Trophoblast cell (in vitro differentiated cells and primary cell): ENCODE results near the gene GLI1.

Experiments
- DNase-seq, 2 donors: peaks; one replicate each; pipeline ENCODE4 v3.0.0-alpha.2; 2016
- H2AFZ ChIP-seq: 2 replicates; pipeline ENCODE4 v1.6.1; 2013; ENCODE audit warnings: low read length, moderate library complexity, mild to moderate bottlenecking; ENCODE audit not compliant: insufficient read depth, poor library complexity
- H2AK5ac ChIP-seq: 2 replicates; pipeline ENCODE4 v1.6.1; 2013; ENCODE audit warnings: mild to moderate bottlenecking, low read length
- H2BK120ac ChIP-seq: 2 replicates; pipeline ENCODE4 v1.6.1; 2013; ENCODE audit warnings: low read length, mild to moderate bottlenecking, moderate library complexity; ENCODE audit not compliant: insufficient read depth, poor library complexity
- H2BK12ac ChIP-seq: 2 replicates; pipeline ENCODE4 v1.6.1; 2013; ENCODE audit warnings: mild to moderate bottlenecking, low read length, moderate library complexity
- H2BK5ac ChIP-seq: 2 replicates; pipeline ENCODE4 v1.6.1; 2013; ENCODE audit warnings: low read length, low read depth, moderate library complexity, mild to moderate bottlenecking; ENCODE audit not compliant: poor library complexity
- H3K14ac ChIP-seq: 2 replicates; pipeline ENCODE4 v1.6.1; 2013; ENCODE audit warnings: mild to moderate bottlenecking, low read length
- H3K18ac ChIP-seq: 2 replicates; pipeline ENCODE4 v1.6.1; 2013; ENCODE audit warnings: mild to moderate bottlenecking, low read length
- H3K23ac ChIP-seq: 2 replicates; pipeline ENCODE4 v1.6.1; 2013; ENCODE audit warnings: low read length
- H3K27ac ChIP-seq: 2 replicates; pipeline ENCODE4 v1.5.1; 2013; ENCODE audit warnings: low read depth, mild to moderate bottlenecking, inconsistent platforms, low read length, moderate library complexity
- H3K27me3 ChIP-seq: 2 replicates; pipeline ENCODE4 v1.6.1; 2013; ENCODE audit warnings: inconsistent platforms, mild to moderate bottlenecking, low read length, moderate library complexity; ENCODE audit not compliant: insufficient read depth
- H3K36me3 ChIP-seq, 2 experiments: 1 replicate in 1 of 2; 2 replicates in 1 of 2; pipeline ENCODE4 v1.6.1; 2013; ENCODE audit warnings: low read length in 2 of 2, mild to moderate bottlenecking in 2 of 2, moderate library complexity in 1 of 2; ENCODE audit not compliant: insufficient read depth in 2 of 2, control insufficient read depth in 1 of 2
- H3K4ac ChIP-seq: 2 replicates; pipeline ENCODE4 v1.6.1; 2013; ENCODE audit warnings: low read depth, mild to moderate bottlenecking, low read length, moderate library complexity
- H3K4me1 ChIP-seq, 2 experiments: 1 replicate in 1 of 2; 2 replicates in 1 of 2; pipeline ENCODE4 v1.6.1; 2013; ENCODE audit warnings: low read length in 2 of 2, mild to moderate bottlenecking in 2 of 2, moderate library complexity in 1 of 2; ENCODE audit not compliant: insufficient read depth in 2 of 2, control insufficient read depth in 1 of 2
- H3K4me2 ChIP-seq: 2 replicates; pipeline ENCODE4 v1.6.1; 2013; ENCODE audit warnings: inconsistent platforms, mild to moderate bottlenecking, low read length, moderate library complexity
- H3K4me3 ChIP-seq: 2 replicates; pipeline ENCODE4 v1.5.1; 2013; ENCODE audit warnings: mild to moderate bottlenecking, low read depth, low read length, inconsistent platforms
- H3K79me1 ChIP-seq: one replicate; pipeline ENCODE4 v1.6.1; 2013; ENCODE audit warnings: low read length
- H3K79me2 ChIP-seq: 2 replicates; pipeline ENCODE4 v1.6.1; 2013; ENCODE audit warnings: low read length, mild to moderate bottlenecking; ENCODE audit not compliant: control insufficient read depth, insufficient read depth, poor library complexity
- H3K9ac ChIP-seq: 2 replicates; pipeline ENCODE4 v1.6.1; 2013; ENCODE audit warnings: mild to moderate bottlenecking, low read length
- H3K9me3 ChIP-seq: 2 replicates; pipeline ENCODE4 v1.6.1; 2013; ENCODE audit warnings: low read depth, mild to moderate bottlenecking, control low read depth, inconsistent platforms, low read length; ENCODE audit not compliant: insufficient read depth
- H4K12ac ChIP-seq: 2 replicates; pipeline ENCODE4 v1.6.1; 2013; ENCODE audit warnings: low read depth, mild to moderate bottlenecking, low read length, moderate library complexity
- H4K8ac ChIP-seq: 2 replicates; pipeline ENCODE4 v1.6.1; 2013; ENCODE audit warnings: low read depth, mild to moderate bottlenecking, low read length, moderate library complexity
- H4K91ac ChIP-seq: one replicate; pipeline ENCODE4 v1.6.1; 2013; ENCODE audit warnings: low read depth, mild to moderate bottlenecking, low read length, moderate library complexity
- whole genome bisulfite sequencing: extraction: QIAGEN DNeasy Blood & Tissue Kit; methylation state at CpG from one replicate; pipeline ENCODE4 v1.1.7; 2013; ENCODE audit warnings: missing lambda C conversion rate; ENCODE audit not compliant: insufficient read length, insufficient coverage; ENCODE audit errors: extremely low coverage; 5-methylcytosine and 5-hydroxymethylcytosine counted together

The GLI1 gene

GRCh38 chr12:57472391-57472790 is 12.8 kb downstream of the GLI1 start:
- H3K9me3 ChIP-seq = no peaks in the 10 kb centered on the region
- peak overlapping the region; percentile 25 for H3K4me3 ChIP-seq
- no peak overlapping the region for H3K4ac ChIP-seq
- H2AFZ ChIP-seq = no peak overlapping the region
- no peak overlapping the region for H4K91ac ChIP-seq
- H3K27ac ChIP-seq = no peak overlapping the region
- H3K9ac ChIP-seq = no peak overlapping the region
- WGBS = no CpG with 5 or more reads among the region's 3 CpGs
- no peak overlapping the region for H4K12ac ChIP-seq
- H3K23ac ChIP-seq = no peak overlapping the region
- H3K14ac ChIP-seq = no peak overlapping the region
- peaks cover 7 to 11% of the 10 kb centered on the region in 2 experiments for H3K4me1 ChIP-seq
- H4K8ac ChIP-seq = no peak overlapping the region
- DNase-seq = no peak
- H2BK12ac ChIP-seq = no peak overlapping the region
- H3K36me3 ChIP-seq = no peaks in the 10 kb centered on the region
- no peak overlapping the region for H2BK120ac ChIP-seq
- H2AK5ac ChIP-seq = no peak overlapping the region
- peaks cover 34% of the 10 kb centered on the region for H3K27me3 ChIP-seq
- no peaks in the 10 kb centered on the region for H3K79me1 ChIP-seq
- no peak overlapping the region for H3K18ac ChIP-seq
- H3K4me2 ChIP-seq = no peak overlapping the region
- no peak overlapping the region for H2BK5ac ChIP-seq
- no peaks in the 10 kb centered on the region for H3K79me2 ChIP-seq

- Histone ChIP-seq H3K27me3 (peaks cover 34% of the 10 kb centered on the region), H2AFZ (no peak overlapping the region), H3K18ac (no peak overlapping the region), H3K4ac (no peak overlapping the region), H3K36me3 (no peaks in the 10 kb centered on the region), H3K4me3 (no peak overlapping the region), H3K4me1 (peaks cover 7 to 11% of the 10 kb centered on the region in 2 experiments), H3K9me3 (no peaks in the 10 kb centered on the region), H3K79me2 (no peaks in the 10 kb centered on the region), H4K91ac (no peak overlapping the region), H4K8ac (no peak overlapping the region), H3K27ac (no peak overlapping the region), H3K23ac (no peak overlapping the region), H3K4me2 (no peak overlapping the region), H2AK5ac (no peak overlapping the region), H2BK120ac (no peak overlapping the region), H3K9ac (no peak overlapping the region), H4K12ac (no peak overlapping the region), H2BK5ac (no peak overlapping the region), H3K79me1 (no peaks in the 10 kb centered on the region), H3K14ac (no peak overlapping the region), H2BK12ac (no peak overlapping the region)
- no CpG with 5 or more reads among the region's 3 CpGs for WGBS
- no peak for DNase-seq
Observed at GRCh38 chr12:57473392-57473791, 13.8 kb downstream of the GLI1 start.

- no peak overlapping the region for H3K27ac ChIP-seq
- no peak overlapping the region for H4K91ac ChIP-seq
- H3K27me3 ChIP-seq = peaks cover 34% of the 10 kb centered on the region
- no peak overlapping the region for H3K4me3 ChIP-seq
- H3K4me1 ChIP-seq = peaks cover 7 to 11% of the 10 kb centered on the region in 2 experiments
- H4K12ac ChIP-seq = no peak overlapping the region
- no peak overlapping the region for H4K8ac ChIP-seq
- no peaks in the 10 kb centered on the region for H3K79me2 ChIP-seq
- H3K9me3 ChIP-seq = no peaks in the 10 kb centered on the region
- H3K36me3 ChIP-seq = no peaks in the 10 kb centered on the region
- no peak overlapping the region for H2AFZ ChIP-seq
- H3K4me2 ChIP-seq = no peak overlapping the region
- no peak overlapping the region for H3K4ac ChIP-seq
- no CpG with 5 or more reads among the region's 5 CpGs for WGBS
- H2AK5ac ChIP-seq = no peak overlapping the region
- H2BK5ac ChIP-seq = no peak overlapping the region
- H3K23ac ChIP-seq = no peak overlapping the region
- no peak overlapping the region for H3K9ac ChIP-seq
- H3K18ac ChIP-seq = no peak overlapping the region
- H2BK120ac ChIP-seq = no peak overlapping the region
- no peak for DNase-seq
- no peak overlapping the region for H3K14ac ChIP-seq
- H3K79me1 ChIP-seq = no peaks in the 10 kb centered on the region
- no peak overlapping the region for H2BK12ac ChIP-seq
Observed at GRCh38 chr12:57473886-57474285, 14.3 kb downstream of the GLI1 start.

GRCh38 chr12:57474430-57474829 is 14.8 kb downstream of the GLI1 start:
- no peak for DNase-seq
- Histone ChIP-seq H3K4me2 (no peak overlapping the region), H3K4me3 (no peak overlapping the region), H3K18ac (no peak overlapping the region), H3K36me3 (no peaks in the 10 kb centered on the region), H2BK5ac (no peak overlapping the region), H3K9me3 (no peaks in the 10 kb centered on the region), H3K23ac (no peak overlapping the region), H2AK5ac (no peak overlapping the region), H3K27me3 (peaks cover 34% of the 10 kb centered on the region), H3K14ac (no peak overlapping the region), H4K8ac (no peak overlapping the region), H2BK12ac (no peak overlapping the region), H4K12ac (no peak overlapping the region), H2BK120ac (no peak overlapping the region), H3K4ac (no peak overlapping the region), H2AFZ (no peak overlapping the region), H4K91ac (no peak overlapping the region), H3K79me1 (no peaks in the 10 kb centered on the region), H3K9ac (no peak overlapping the region), H3K4me1 (peaks cover 7 to 11% of the 10 kb centered on the region in 2 experiments), H3K79me2 (no peaks in the 10 kb centered on the region), H3K27ac (no peak overlapping the region)
- WGBS = no CpG with 5 or more reads among the region's 8 CpGs
